GM21367 (cell line): ENCODE data around the gene PPFIBP2.
A peak's percentile ranks its signal among the peaks of the same experiment; 100 is the strongest.

ENCODE experiments used
- ATAC-seq: cut with Tn5 transposase; IDR thresholded peaks from one replicate; pipeline ENCODE4 v1.9.1; 2021; ENCODE audit not compliant: unreplicated experiment

The PPFIBP2 gene

GRCh38 chr11:7524462-7525235, 10.8 kb downstream of the PPFIBP2 start:
- ATAC-seq, result no peak

GRCh38 chr11:7525424-7525823, 11.6 kb downstream of the PPFIBP2 start:
- ATAC-seq, result no peak

- peak; percentile 33 for ATAC-seq
Measured at GRCh38 chr11:7527029-7527428, 13.2 kb downstream of the PPFIBP2 start.

- ATAC-seq, result no peak
Measured at GRCh38 chr11:7528514-7529049, 14.8 kb downstream of the PPFIBP2 start.

- no peak for ATAC-seq
Measured at GRCh38 chr11:7530013-7530640, 16.3 kb downstream of the PPFIBP2 start.

GRCh38 chr11:7531011-7531410, 17.2 kb downstream of the PPFIBP2 start:
- no peak for ATAC-seq

- no peak for ATAC-seq
Measured at GRCh38 chr11:7532405-7533145, 18.8 kb downstream of the PPFIBP2 start.

- ATAC-seq, result peak; percentile 16
Measured at GRCh38 chr11:7533199-7534041, 19.6 kb downstream of the PPFIBP2 start.

GRCh38 chr11:7534042-7534378, 20.2 kb downstream of the PPFIBP2 start:
- ATAC-seq, result peak; percentile 43

GRCh38 chr11:7536100-7536499, 22.3 kb downstream of the PPFIBP2 start:
- no peak for ATAC-seq

- no peak for ATAC-seq
Measured at GRCh38 chr11:7537265-7537664, 23.5 kb downstream of the PPFIBP2 start.

- ATAC-seq, result no peak
Measured at GRCh38 chr11:7538031-7538430, 24.2 kb downstream of the PPFIBP2 start.

GRCh38 chr11:7538466-7539454, 25.0 kb downstream of the PPFIBP2 start:
- no peak for ATAC-seq

- no peak for ATAC-seq
Measured at GRCh38 chr11:7540830-7541555, 27.2 kb downstream of the PPFIBP2 start.

- ATAC-seq, result no peak
Measured at GRCh38 chr11:7543302-7543701, 29.5 kb downstream of the PPFIBP2 start.

GRCh38 chr11:7544021-7544420, 30.2 kb downstream of the PPFIBP2 start:
- no peak for ATAC-seq

- ATAC-seq, result no peak
Measured at GRCh38 chr11:7545611-7546010, 31.8 kb downstream of the PPFIBP2 start.

GRCh38 chr11:7546324-7546791, 32.6 kb downstream of the PPFIBP2 start:
- no peak for ATAC-seq

- no peak for ATAC-seq
Measured at GRCh38 chr11:7547687-7548086, 33.9 kb downstream of the PPFIBP2 start.
